OCI-LY7 (cell line): ENCODE measurements around the gene DOCK1.

Experiments
- EZH2phosphoT487 ChIP-seq: fragments of 200-600 bp; sonication (generic); IDR thresholded peaks from 2 replicates; pipeline ENCODE4 v1.6.1; 2018; ENCODE audit warnings: low read depth, borderline replicate concordance, mild to moderate bottlenecking, mixed run types, antibody characterized with exemption, low read length, moderate library complexity, mixed read lengths
- TF ChIP-seq, protein P1 (sequence below): fragments of 200-600 bp; sonication (generic); conservative IDR thresholded peaks from 2 replicates; pipeline ENCODE4 v1.5.1; 2014; ENCODE audit warnings: mild to moderate bottlenecking, antibody characterized with exemption, low read length, moderate library complexity, mixed read lengths

DNA sequence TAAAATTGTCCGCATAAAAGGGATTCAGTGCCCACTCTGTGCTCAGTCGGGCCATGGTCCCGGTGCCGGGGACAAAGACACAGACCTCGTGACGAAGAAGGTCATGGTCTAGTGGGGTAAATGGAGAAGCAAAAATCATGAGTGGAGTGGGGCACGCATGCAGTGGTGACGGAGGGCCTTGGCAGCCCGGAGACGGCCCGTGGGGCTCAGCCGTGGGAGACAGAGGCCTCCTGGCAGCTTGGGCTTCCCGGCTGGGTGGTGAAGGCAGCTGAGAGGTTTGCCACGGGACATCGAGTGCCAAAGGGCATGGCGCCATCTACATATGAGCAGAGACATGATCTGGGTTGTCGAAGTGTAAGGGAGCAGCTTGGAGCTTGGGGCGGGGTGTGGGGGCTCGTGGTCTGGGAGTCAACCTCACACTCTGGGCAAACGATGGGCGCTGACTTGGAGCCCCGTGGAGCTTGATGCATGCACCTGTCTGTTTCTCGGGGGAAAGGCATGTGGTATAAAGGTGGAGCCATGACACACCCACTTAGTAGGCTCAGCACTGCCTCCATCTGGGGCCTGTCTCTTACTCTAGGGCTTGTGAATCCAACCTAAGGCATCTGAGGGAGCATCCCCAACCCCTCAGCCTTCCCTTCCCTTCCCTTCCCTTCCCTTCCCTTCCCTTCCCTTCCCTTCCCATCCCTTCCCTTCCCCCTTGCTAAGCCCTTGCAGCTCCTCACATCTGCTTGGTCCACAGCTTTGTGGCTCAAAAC is 442.2 kb downstream of the DOCK1 start:
- TF ChIP-seq, protein P1, sequence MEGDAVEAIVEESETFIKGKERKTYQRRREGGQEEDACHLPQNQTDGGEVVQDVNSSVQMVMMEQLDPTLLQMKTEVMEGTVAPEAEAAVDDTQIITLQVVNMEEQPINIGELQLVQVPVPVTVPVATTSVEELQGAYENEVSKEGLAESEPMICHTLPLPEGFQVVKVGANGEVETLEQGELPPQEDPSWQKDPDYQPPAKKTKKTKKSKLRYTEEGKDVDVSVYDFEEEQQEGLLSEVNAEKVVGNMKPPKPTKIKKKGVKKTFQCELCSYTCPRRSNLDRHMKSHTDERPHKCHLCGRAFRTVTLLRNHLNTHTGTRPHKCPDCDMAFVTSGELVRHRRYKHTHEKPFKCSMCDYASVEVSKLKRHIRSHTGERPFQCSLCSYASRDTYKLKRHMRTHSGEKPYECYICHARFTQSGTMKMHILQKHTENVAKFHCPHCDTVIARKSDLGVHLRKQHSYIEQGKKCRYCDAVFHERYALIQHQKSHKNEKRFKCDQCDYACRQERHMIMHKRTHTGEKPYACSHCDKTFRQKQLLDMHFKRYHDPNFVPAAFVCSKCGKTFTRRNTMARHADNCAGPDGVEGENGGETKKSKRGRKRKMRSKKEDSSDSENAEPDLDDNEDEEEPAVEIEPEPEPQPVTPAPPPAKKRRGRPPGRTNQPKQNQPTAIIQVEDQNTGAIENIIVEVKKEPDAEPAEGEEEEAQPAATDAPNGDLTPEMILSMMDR = no peak
- no peak for TF ChIP-seq EZH2phosphoT487
